ENCODE results near the gene COL4A2.

Gene COL4A2

GRCh38 chr13:110277357-110277975 lies 29.6 kb upstream of the COL4A2 start:
- H3K4me3 ChIP-seq (ENCODE audit: low read depth, low read length), result no peak overlapping the region
- peak overlapping the region; percentile 14 for H3K27ac ChIP-seq
- DNase-seq, result no peak
- in situ Hi-C loops (cut with HindIII; ENCODE audit: low pct_ligation_motif_present, low sequenced_read_pairs), result no loop called here
- TF ChIP-seq, protein P1, sequence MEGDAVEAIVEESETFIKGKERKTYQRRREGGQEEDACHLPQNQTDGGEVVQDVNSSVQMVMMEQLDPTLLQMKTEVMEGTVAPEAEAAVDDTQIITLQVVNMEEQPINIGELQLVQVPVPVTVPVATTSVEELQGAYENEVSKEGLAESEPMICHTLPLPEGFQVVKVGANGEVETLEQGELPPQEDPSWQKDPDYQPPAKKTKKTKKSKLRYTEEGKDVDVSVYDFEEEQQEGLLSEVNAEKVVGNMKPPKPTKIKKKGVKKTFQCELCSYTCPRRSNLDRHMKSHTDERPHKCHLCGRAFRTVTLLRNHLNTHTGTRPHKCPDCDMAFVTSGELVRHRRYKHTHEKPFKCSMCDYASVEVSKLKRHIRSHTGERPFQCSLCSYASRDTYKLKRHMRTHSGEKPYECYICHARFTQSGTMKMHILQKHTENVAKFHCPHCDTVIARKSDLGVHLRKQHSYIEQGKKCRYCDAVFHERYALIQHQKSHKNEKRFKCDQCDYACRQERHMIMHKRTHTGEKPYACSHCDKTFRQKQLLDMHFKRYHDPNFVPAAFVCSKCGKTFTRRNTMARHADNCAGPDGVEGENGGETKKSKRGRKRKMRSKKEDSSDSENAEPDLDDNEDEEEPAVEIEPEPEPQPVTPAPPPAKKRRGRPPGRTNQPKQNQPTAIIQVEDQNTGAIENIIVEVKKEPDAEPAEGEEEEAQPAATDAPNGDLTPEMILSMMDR (IDR thresholded peaks at IDR 0.05; ENCODE audit: low read depth, low read length, missing control alignments), result no peak
- H3K27me3 ChIP-seq (replicated peaks), result no peaks in the 10 kb centered on the region
- H3K36me3 ChIP-seq (replicated peaks), result peaks cover 65% of the 10 kb centered on the region

DNA sequence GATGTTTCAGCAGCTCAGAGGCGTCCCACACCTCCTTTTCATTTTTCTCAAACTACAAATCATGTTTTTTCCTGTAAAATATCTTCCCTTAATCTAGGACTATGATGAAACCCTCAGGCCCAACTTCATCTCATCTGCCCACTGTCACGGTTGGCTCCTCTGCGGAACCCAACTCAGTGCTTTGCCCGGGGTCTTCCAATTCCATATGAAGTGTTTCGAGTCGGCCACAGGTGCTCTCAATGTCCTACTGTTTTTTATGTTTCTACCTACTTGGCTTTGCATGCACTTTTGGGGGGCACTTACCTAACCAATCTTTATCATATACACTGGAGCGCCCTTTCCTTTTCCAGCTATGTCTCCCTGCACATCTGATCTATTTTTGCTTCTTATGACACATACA lies 28.2 kb upstream of the COL4A2 start:
- H3K27ac ChIP-seq, result no peak overlapping the region
- in situ Hi-C loops (cut with HindIII; ENCODE audit: low pct_ligation_motif_present, low sequenced_read_pairs), result no loop called here
- TF ChIP-seq, protein P1 (IDR thresholded peaks at IDR 0.05; ENCODE audit: low read depth, low read length, missing control alignments), result no peak
- no peaks in the 10 kb centered on the region for H3K27me3 ChIP-seq (replicated peaks)
- DNase-seq, result no peak
- no peak overlapping the region for H3K4me3 ChIP-seq (ENCODE audit: low read depth, low read length)
- peaks cover 67% of the 10 kb centered on the region for H3K36me3 ChIP-seq (replicated peaks)

DNA sequence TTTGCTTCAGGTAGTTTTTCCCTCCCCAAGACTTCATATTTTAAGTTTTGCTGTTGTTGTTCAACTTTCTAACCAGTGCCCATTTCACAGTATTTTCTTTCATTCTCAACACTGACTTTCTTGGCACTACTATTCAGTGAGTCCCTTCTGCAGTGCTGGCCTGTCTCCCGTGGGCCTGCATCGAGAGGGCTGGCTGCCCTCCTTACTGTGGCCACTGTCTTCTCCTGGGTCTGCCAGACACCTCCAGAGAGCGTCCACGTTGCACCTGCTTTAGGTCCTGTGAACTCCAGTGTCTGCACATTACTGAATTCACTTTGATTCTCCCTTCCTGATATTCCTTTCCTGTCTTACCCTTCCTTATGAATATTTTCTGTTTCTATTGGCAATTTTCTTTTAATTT lies 27.4 kb upstream of the COL4A2 start:
- Histone ChIP-seq H3K36me3 (replicated peaks) (peaks cover 66% of the 10 kb centered on the region), H3K27me3 (replicated peaks) (no peaks in the 10 kb centered on the region), H3K4me3 (ENCODE audit: low read depth, low read length) (no peak overlapping the region), H3K27ac (peak overlapping the region; percentile 73)
- TF ChIP-seq, protein P1 (IDR thresholded peaks at IDR 0.05; ENCODE audit: low read depth, low read length, missing control alignments), result no peak
- in situ Hi-C loops (cut with HindIII; ENCODE audit: low pct_ligation_motif_present, low sequenced_read_pairs), result no loop called here
- DNase-seq, result no peak

- in situ Hi-C loops (cut with HindIII; ENCODE audit: low pct_ligation_motif_present, low sequenced_read_pairs), result no loop called here
- Histone ChIP-seq H3K27me3 (replicated peaks) (no peaks in the 10 kb centered on the region), H3K27ac (peak overlapping the region; percentile 73), H3K36me3 (replicated peaks) (peaks cover 70% of the 10 kb centered on the region), H3K4me3 (ENCODE audit: low read depth, low read length) (no peak overlapping the region)
- TF ChIP-seq, protein P1 (IDR thresholded peaks at IDR 0.05; ENCODE audit: low read depth, low read length, missing control alignments), result peak; percentile 27
- peak; percentile 71 for DNase-seq
Observed at GRCh38 chr13:110280231-110280813, 26.8 kb upstream of the COL4A2 start.

GRCh38 chr13:110280985-110281688 lies 25.9 kb upstream of the COL4A2 start:
- no peak for DNase-seq
- Histone ChIP-seq H3K36me3 (replicated peaks) (peaks cover 76% of the 10 kb centered on the region), H3K4me3 (ENCODE audit: low read depth, low read length) (no peak overlapping the region), H3K27ac (peak overlapping the region; percentile 73), H3K27me3 (replicated peaks) (no peaks in the 10 kb centered on the region)
- TF ChIP-seq, protein P1 (IDR thresholded peaks at IDR 0.05; ENCODE audit: low read depth, low read length, missing control alignments), result no peak
- in situ Hi-C loops (cut with HindIII; ENCODE audit: low pct_ligation_motif_present, low sequenced_read_pairs), result no loop called here
